ENCODE measurements around the gene ABCD4.

DNA sequence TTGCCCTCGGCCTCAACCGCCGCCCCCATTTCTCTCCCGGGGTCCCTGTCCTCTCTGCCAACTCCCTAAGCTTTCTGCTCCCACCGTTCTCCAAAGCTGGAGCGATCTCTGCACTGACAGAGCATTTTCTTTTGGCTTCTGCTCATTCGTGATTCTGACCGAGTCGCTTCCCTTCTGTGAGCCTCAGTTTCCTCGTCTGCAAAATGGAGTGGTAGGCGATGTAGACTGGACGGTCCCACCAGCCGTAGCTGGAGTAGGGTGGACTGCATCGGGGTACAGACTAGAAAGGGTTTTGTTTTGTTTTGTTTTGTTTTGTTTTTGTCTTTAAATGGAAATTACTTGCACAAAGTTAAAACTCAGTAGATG, 61.1 kb downstream of the ABCD4 start:
- no peak for TF ChIP-seq ZNF416 (tag by site-specific recombination; IDR thresholded peaks at IDR 0.05)
- no peak for TF ChIP-seq ZNF558 (tag by site-specific recombination; IDR thresholded peaks at IDR 0.05)
- TF ChIP-seq ATF2 (tag by site-specific recombination; IDR thresholded peaks at IDR 0.05; ENCODE audit: low read depth) = no peak
- no peak for TF ChIP-seq OSR2 (tag by site-specific recombination; IDR thresholded peaks at IDR 0.05)
- no peak for TF ChIP-seq GLI2 (tag by site-specific recombination; IDR thresholded peaks at IDR 0.05; ENCODE audit: borderline replicate concordance, low read depth)
- TF ChIP-seq CTCF (tag by site-specific recombination; IDR thresholded peaks at IDR 0.05) = no peak
- no peak for TF ChIP-seq MEIS1 (CRISPR knock-in tag; IDR thresholded peaks at IDR 0.05; ENCODE audit: borderline replicate concordance)
- TF ChIP-seq ZXDB (tag by site-specific recombination; IDR thresholded peaks at IDR 0.05) = no peak
- no peak for TF ChIP-seq ZNF24 (tag by site-specific recombination; IDR thresholded peaks at IDR 0.05)
- TF ChIP-seq ZNF777 (tag by site-specific recombination; IDR thresholded peaks at IDR 0.05; ENCODE audit: borderline replicate concordance) = no peak
- no peak for TF ChIP-seq KLF7 (tag by site-specific recombination; IDR thresholded peaks at IDR 0.05; ENCODE audit: borderline replicate concordance)
- TF ChIP-seq, protein P1, sequence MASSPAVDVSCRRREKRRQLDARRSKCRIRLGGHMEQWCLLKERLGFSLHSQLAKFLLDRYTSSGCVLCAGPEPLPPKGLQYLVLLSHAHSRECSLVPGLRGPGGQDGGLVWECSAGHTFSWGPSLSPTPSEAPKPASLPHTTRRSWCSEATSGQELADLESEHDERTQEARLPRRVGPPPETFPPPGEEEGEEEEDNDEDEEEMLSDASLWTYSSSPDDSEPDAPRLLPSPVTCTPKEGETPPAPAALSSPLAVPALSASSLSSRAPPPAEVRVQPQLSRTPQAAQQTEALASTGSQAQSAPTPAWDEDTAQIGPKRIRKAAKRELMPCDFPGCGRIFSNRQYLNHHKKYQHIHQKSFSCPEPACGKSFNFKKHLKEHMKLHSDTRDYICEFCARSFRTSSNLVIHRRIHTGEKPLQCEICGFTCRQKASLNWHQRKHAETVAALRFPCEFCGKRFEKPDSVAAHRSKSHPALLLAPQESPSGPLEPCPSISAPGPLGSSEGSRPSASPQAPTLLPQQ (tag by site-specific recombination; IDR thresholded peaks at IDR 0.05) = no peak
- TF ChIP-seq ZNF10 (tag by site-specific recombination; IDR thresholded peaks at IDR 0.05) = no peak
- TF ChIP-seq, protein P2, sequence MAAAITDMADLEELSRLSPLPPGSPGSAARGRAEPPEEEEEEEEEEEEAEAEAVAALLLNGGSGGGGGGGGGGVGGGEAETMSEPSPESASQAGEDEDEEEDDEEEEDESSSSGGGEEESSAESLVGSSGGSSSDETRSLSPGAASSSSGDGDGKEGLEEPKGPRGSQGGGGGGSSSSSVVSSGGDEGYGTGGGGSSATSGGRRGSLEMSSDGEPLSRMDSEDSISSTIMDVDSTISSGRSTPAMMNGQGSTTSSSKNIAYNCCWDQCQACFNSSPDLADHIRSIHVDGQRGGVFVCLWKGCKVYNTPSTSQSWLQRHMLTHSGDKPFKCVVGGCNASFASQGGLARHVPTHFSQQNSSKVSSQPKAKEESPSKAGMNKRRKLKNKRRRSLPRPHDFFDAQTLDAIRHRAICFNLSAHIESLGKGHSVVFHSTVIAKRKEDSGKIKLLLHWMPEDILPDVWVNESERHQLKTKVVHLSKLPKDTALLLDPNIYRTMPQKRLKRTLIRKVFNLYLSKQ (tag by site-specific recombination; IDR thresholded peaks at IDR 0.05; ENCODE audit: borderline replicate concordance) = no peak

Measured in HEK293 (cell line).